ENCODE measurements around the gene ACTR8. TPM values are rescaled to one million over a fixed set of nuclear protein-coding genes. Genes with fewer than 3 reads are reported as not detected.

Gene ACTR8
- total RNA-seq, 2 experiments from 2014 or later = 42.9 to 48.0 TPM

DNA sequence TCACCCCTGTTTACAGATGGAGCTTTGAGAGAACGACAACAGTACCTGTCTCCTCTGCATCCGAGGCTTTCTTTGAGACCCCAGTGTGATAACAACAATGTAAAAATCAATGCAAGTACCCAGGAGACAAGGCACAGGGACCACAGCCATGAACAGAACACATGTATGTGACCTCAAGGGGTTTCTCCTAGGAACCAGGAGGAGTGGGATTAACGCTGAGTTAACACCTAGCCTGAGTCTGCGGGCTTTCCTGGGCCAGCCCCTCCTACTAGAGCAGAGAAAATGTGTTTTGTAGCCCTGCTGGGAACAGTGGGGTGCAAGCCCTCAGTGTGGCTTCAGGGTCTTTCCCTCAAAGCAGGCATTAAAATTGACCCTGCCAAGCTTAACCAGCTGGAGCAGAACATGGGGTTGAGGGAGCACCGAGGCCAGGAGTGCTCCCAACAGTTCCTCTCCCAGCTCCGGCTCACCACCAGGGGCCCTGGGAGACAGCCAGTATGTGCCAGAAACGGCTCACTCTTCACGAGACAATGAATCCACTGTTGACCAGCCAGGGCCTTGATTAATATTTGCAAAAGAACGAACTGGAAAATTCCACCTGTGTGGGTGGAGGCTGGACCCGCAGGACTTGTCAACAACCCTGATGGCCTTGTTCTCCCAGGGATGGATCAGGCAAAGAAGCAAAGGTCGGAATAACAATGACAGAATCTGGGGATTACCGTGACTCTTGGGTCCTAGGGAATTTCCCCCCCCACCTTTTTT, 39.3 kb downstream of the ACTR8 start:
- H3K36me3 Mint-ChIP-seq (ENCODE audit: low read depth) = no peaks in the 10 kb centered on the region
- ChIA-PET CTCF (no interaction called here), POLR2A (no interaction called here)
- no peak overlapping the region for H3K4me3 Mint-ChIP-seq
- H3K9me3 Mint-ChIP-seq = no peaks in the 10 kb centered on the region
- peaks cover 42% of the 10 kb centered on the region for H3K27me3 Mint-ChIP-seq
- H3K4me1 Mint-ChIP-seq = peaks cover 16% of the 10 kb centered on the region
- no peak for DNase-seq
- no peak overlapping the region for H3K27ac Mint-ChIP-seq

DNA sequence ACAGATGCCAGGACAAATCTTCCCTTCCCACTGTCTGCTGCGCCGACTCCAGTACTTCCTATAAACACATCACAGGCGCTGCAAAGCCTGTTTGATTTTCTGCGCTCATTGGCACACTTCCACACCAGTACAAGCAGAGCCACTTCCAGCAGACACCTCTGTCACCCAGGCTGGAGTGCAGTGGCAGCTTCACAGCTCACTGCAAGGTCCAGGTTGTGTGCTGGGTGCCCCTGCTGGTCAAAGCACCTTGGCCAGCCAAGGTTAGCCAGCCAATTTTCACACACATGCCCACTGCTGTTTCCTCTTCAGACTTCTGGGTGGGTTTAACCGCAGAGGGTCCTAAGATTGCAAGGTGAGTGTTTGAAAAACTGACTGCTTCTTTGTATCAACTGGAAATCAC, 40.7 kb downstream of the ACTR8 start:
- H3K27me3 Mint-ChIP-seq = peaks cover 32% of the 10 kb centered on the region
- no peak overlapping the region for H3K27ac Mint-ChIP-seq
- no peak overlapping the region for H3K4me3 Mint-ChIP-seq
- ChIA-PET POLR2A (no interaction called here), CTCF (interaction anchor here (1.2 kb wide), 1 partner anchor 131 kb away, joined by 4 read pairs; no protein-coding TSS in a partner anchor)
- DNase-seq = no peak
- no peaks in the 10 kb centered on the region for H3K9me3 Mint-ChIP-seq
- H3K36me3 Mint-ChIP-seq (ENCODE audit: low read depth) = no peaks in the 10 kb centered on the region
- peaks cover 13% of the 10 kb centered on the region for H3K4me1 Mint-ChIP-seq

DNA sequence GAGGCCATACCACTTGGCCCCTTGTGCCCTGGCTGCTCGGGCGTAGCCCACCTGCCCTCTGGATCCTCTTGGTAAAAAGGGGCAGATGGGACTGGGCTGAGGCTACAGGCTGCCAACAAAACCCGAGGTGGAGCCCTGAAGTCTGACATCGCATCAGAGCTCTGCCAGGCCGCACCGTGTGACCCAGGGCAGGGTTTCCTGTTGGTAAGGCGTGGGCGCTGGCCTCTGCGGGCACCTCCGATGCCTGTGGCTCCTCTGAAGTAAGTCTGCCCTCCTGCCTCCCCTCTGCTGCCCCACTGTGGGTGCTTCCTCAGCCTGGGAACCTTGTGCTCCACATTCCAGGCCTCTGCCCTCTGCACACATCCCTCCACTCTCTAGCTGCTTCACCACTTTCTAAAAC, 44.6 kb downstream of the ACTR8 start:
- ChIA-PET CTCF (interaction anchor here (0.7 kb wide), 1 partner anchor 46 kb away, joined by 5 read pairs; no protein-coding TSS in a partner anchor), POLR2A (interaction anchor here (0.8 kb wide), 1 partner anchor 83 kb away, joined by 3 read pairs; no protein-coding TSS in a partner anchor)
- Mint-ChIP-seq H3K27me3 (peaks cover 6% of the 10 kb centered on the region), H3K4me3 (no peak overlapping the region), H3K36me3 (ENCODE audit: low read depth) (no peaks in the 10 kb centered on the region), H3K9me3 (no peaks in the 10 kb centered on the region), H3K27ac (no peak overlapping the region), H3K4me1 (peaks cover 5% of the 10 kb centered on the region)
- DNase-seq = peak; percentile 25

DNA sequence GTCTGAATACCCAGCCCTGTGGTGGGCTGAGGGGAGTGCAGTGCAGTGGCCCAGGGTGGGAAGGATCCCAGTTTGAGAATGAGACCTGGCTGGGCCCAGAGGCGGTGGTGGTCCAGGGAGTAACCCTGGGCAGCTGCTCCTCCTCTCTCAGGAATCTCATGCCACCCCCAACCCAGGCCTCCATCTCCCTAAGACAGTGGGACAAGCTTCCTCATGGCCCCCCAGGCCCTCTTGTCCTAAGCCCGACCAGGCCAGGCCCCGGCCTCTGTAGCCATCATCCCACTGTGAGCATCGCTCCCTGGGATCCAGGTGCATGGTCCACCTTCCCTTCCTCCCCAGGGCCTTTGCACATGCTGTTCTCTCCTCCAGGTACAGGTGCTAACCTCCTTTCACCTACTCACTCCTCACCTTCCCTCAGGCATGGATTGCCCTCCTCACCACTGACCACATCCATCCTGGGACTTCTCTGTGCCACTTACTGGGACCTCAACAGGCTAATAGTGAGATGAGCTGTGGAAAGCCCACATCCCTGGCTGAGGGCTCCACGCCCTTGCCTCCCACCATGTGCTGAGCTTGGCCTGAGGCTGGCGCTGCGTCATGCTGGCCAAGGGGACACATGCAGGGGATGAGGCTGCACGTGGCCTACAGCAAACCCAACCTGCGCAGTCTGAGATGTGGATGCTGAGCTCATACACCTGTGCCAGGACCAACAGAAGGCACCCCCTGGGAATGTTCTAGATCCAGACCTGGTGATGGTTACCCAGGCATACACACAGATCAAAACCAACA, 45.7 kb downstream of the ACTR8 start:
- POLR2A ChIA-PET = no interaction called here

DNA sequence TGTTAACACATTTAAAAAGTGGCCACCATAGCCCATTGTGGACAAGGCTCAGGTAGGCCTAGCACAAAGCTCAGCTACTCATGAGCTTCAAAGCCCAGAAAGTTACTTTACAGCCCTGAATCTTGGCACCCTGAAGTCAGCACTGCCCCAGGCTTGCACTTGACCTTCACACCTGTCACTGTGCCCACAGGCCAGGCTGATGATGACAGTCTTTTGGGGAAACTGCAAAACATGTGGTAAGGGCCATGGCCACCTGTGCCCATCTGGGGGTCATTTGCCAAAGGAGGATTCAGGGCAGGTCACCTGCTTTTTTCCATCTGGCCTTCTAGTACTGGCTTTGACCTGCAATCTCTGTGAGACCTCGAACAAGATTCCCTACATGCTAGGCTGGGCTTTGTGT, 46.7 kb downstream of the ACTR8 start:
- no peak overlapping the region for H3K4me3 Mint-ChIP-seq
- H3K4me1 Mint-ChIP-seq = peaks cover 5% of the 10 kb centered on the region
- ChIA-PET POLR2A (no interaction called here), CTCF (no interaction called here)
- no peak overlapping the region for H3K27ac Mint-ChIP-seq
- no peak for DNase-seq
- no peaks in the 10 kb centered on the region for H3K36me3 Mint-ChIP-seq (ENCODE audit: low read depth)
- peaks cover 4% of the 10 kb centered on the region for H3K27me3 Mint-ChIP-seq
- no peaks in the 10 kb centered on the region for H3K9me3 Mint-ChIP-seq

More for the DNA sequence above, 45.7 kb downstream of the ACTR8 start:
- CTCF ChIA-PET = no interaction called here
- no peak for DNase-seq
- Mint-ChIP-seq H3K9me3 (no peaks in the 10 kb centered on the region), H3K4me1 (peaks cover 5% of the 10 kb centered on the region), H3K4me3 (no peak overlapping the region), H3K27ac (no peak overlapping the region), H3K36me3 (ENCODE audit: low read depth) (no peaks in the 10 kb centered on the region), H3K27me3 (peaks cover 4% of the 10 kb centered on the region)

DNA sequence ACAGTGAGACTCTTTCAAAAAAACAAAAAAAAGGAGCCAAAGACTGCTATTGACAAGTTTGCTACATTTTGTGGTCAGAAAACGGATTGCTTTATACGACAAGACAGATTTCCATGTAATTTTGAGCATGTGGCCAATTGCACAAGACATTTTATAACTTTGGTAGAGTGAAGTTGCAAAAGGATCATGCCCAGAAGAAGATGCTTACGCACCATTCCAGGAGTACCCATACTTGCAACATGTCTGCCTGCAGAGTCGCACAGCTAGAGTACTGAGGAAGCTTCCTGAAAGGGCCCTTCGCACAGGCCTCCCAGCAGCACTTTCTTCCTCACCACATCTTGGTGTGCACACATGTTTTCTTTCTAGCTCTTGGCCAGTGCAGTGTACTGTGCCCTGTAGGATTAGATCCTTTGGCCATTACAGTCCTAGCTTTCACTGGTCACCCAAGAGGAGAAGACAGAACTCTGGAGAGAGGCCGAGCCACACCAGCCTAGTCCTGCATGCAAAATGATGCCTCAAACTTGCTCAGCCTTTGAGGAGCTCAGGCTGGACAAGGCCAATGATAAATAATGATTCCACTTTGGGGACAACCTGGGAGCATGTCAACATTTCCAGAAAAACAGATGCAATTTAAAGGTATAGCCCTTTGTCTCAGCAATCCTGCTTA, 47.4 kb downstream of the ACTR8 start:
- ChIA-PET CTCF (no interaction called here), POLR2A (no interaction called here)
- no peak overlapping the region for H3K27ac Mint-ChIP-seq
- DNase-seq = no peak
- H3K4me3 Mint-ChIP-seq = no peak overlapping the region
- no peaks in the 10 kb centered on the region for H3K36me3 Mint-ChIP-seq (ENCODE audit: low read depth)
- H3K4me1 Mint-ChIP-seq = peaks cover 5% of the 10 kb centered on the region
- H3K27me3 Mint-ChIP-seq = peaks cover 2% of the 10 kb centered on the region
- no peaks in the 10 kb centered on the region for H3K9me3 Mint-ChIP-seq

DNA sequence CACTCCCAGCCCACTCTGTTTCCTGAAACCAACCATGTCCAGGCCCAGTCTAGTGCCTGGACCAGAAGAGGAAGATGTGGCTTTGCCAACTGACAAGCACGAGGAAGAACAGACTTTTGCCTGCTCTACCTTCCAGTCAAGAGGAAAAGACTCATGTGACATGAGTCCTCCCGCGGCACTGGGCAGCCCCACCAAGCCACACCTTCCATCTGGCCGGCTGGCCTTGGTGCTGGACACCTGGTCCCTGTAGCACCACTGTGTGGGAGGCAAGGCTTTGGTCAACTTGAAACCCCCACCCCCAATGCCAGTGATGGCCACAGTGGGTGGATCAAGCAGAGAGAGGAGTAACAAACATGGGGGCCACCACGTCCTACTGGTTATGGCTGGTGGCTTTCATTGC, 48.3 kb downstream of the ACTR8 start:
- no peaks in the 10 kb centered on the region for H3K36me3 Mint-ChIP-seq (ENCODE audit: low read depth)
- H3K27me3 Mint-ChIP-seq = no peaks in the 10 kb centered on the region
- ChIA-PET CTCF (no interaction called here), POLR2A (no interaction called here)
- no peak overlapping the region for H3K27ac Mint-ChIP-seq
- peaks cover 5% of the 10 kb centered on the region for H3K4me1 Mint-ChIP-seq
- no peaks in the 10 kb centered on the region for H3K9me3 Mint-ChIP-seq
- DNase-seq = no peak
- no peak overlapping the region for H3K4me3 Mint-ChIP-seq

DNA sequence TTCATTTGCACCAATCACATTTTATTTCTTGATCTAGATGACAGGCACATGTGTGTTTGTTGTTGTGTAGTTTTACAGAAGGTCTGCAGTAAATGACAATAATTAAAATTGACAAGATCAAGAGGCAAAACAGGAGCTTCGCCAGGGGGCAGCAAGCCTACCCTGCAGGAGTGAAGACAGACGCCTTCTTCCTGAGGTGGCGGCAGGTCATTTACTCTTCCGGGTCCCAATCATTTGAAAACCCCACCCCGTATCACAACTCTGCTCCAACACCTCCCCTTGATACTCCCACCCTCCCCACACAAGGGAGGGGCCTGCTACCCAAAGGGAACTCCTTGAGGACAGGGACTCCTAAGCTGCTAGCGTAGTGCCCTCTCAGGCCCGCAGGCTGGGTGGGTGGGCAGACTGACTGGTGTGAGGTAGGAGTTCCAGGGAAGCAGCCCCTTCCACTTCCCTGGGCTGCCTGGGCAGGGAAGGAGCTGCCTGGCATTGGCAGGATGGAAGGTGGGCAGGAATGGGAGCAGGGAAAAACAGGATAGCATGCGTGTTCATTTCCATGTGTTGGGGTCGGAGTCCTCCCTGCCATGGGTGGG, 48.8 kb downstream of the ACTR8 start:
- POLR2A ChIA-PET = no interaction called here
- no peaks in the 10 kb centered on the region for H3K9me3 Mint-ChIP-seq
- no peak overlapping the region for H3K4me3 Mint-ChIP-seq
- no peak for DNase-seq
- H3K27me3 Mint-ChIP-seq = no peaks in the 10 kb centered on the region
- H3K27ac Mint-ChIP-seq = no peak overlapping the region
- no peaks in the 10 kb centered on the region for H3K36me3 Mint-ChIP-seq (ENCODE audit: low read depth)
- CTCF ChIA-PET = no interaction called here
- peaks cover 5% of the 10 kb centered on the region for H3K4me1 Mint-ChIP-seq

DNA sequence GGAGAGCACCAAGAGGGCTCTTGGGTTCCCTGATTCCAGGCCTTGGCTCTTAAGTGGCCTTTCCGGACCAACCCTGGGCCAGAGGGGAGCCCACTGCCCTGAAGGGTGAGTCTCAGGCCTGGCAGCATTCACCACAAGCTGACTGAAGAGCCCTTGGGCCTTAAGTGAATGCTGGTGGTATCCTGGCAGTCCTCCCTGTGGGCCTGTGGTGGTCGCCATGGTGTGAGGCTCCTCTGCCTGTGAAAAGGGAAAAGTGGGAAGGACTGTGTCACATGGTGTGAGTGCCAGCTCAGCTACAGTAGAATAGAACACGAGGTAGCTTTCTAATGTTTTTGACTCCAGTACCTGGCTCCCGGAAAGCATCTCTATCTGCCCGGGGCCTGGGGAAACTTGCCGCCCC, 51.0 kb downstream of the ACTR8 start:
- Mint-ChIP-seq H3K36me3 (ENCODE audit: low read depth) (peaks cover 3% of the 10 kb centered on the region), H3K27me3 (peaks cover 2% of the 10 kb centered on the region), H3K9me3 (no peaks in the 10 kb centered on the region), H3K27ac (no peak overlapping the region), H3K4me3 (no peak overlapping the region), H3K4me1 (peaks cover 3% of the 10 kb centered on the region)
- no peak for DNase-seq
- ChIA-PET CTCF (no interaction called here), POLR2A (no interaction called here)

DNA sequence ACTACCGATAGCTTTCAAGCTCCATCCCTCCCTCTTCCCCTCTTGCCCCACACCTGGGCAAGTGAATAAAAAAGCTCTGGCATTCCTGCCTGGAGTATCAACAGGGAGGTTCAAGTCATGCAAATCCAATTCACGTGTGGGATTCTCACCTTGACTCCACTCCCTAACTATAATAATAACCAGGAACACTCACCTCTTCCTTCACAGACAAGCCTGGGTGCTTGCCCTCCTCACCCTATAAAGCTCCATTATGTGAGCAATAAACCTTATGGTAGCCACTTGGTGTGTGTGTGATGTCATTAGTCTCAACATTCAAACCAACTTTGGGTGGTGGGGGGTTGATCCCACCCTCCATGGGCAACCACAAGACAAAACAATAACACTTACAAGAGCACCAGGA, 52.3 kb downstream of the ACTR8 start:
- H3K4me1 Mint-ChIP-seq = peaks cover 17% of the 10 kb centered on the region
- ChIA-PET POLR2A (no interaction called here), CTCF (interaction anchor here (0.7 kb wide), 1 partner anchor 62 kb away, joined by 3 read pairs; the partner anchor contains the start of gene SELENOK)
- H3K36me3 Mint-ChIP-seq (ENCODE audit: low read depth) = peaks cover 3% of the 10 kb centered on the region
- no peak overlapping the region for H3K27ac Mint-ChIP-seq
- H3K9me3 Mint-ChIP-seq = no peaks in the 10 kb centered on the region
- DNase-seq = no peak
- no peak overlapping the region for H3K4me3 Mint-ChIP-seq
- peaks cover 8% of the 10 kb centered on the region for H3K27me3 Mint-ChIP-seq

DNA sequence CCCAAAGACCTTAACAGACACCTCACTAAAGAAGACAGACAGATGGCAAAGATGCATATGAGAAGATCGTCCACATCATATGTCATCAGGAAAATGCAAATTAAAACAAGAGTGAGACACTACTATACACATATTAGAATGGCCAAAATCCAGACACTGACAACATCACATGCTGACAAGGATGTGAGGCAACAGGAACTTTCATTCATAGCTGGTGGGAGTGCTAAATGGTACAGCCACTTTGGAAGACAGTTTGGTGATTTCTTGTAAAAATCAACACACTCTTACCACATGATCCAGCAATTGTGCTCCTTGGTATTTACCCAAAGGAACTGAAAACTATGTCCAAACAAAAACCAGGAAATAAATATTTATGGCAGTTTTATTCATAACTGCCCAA, 53.4 kb downstream of the ACTR8 start:
- Mint-ChIP-seq H3K4me1 (peaks cover 20% of the 10 kb centered on the region), H3K36me3 (ENCODE audit: low read depth) (peaks cover 3% of the 10 kb centered on the region), H3K4me3 (no peak overlapping the region), H3K9me3 (no peaks in the 10 kb centered on the region), H3K27me3 (peaks cover 8% of the 10 kb centered on the region), H3K27ac (no peak overlapping the region)
- POLR2A ChIA-PET = interaction anchor here (1.1 kb wide), 1 partner anchor 63 kb away, joined by 3 read pairs; the partner anchor contains the start of gene SELENOK
- DNase-seq = no peak
- CTCF ChIA-PET = no interaction called here

DNA sequence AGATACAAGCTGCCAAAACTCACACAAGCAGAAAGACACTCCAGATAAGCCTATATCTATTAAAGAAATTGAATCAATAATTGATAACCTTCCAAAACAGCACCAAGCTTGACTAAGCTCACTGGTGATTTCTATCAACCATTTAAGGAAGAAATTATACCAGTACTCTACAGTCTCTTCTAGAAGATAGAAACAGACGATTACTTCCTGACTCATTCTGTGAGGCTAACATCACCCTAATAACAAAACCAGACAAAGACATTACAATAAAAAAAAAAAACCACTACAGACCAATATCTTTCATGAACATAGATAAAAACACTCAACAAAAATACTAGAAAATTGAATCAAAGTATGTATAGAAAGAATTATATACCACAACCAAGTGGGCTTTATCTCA, 55.9 kb downstream of the ACTR8 start:
- no peak for DNase-seq

DNA sequence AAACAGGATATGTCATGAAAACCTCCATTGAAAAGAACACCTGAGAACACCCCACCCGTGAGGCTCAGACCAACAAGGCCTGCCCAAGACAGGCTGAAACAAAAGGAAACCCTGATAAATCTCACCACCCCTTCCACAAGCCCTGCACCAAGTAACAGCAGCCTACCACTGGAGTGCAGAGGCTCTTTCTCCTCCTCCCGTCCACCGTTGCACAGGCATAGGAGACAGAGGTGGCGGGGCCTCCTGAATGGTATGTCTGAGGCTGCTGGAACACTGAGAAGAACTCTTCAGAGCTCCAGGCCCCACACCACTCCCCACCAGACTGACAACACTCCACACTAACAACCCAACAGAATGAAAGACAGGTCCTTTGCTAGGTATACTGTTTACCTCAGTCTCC, 57.2 kb downstream of the ACTR8 start:
- CTCF ChIA-PET = no interaction called here
- H3K27me3 Mint-ChIP-seq = peaks cover 8% of the 10 kb centered on the region
- peaks cover 20% of the 10 kb centered on the region for H3K4me1 Mint-ChIP-seq
- no peak for DNase-seq
- POLR2A ChIA-PET = interaction anchor here (2.2 kb wide), 1 partner anchor 20 kb away, joined by 4 read pairs; no protein-coding TSS in a partner anchor
- H3K27ac Mint-ChIP-seq = no peak overlapping the region
- H3K36me3 Mint-ChIP-seq (ENCODE audit: low read depth) = peaks cover 3% of the 10 kb centered on the region
- H3K9me3 Mint-ChIP-seq = no peaks in the 10 kb centered on the region
- H3K4me3 Mint-ChIP-seq = no peak overlapping the region

More for the DNA sequence above, 55.9 kb downstream of the ACTR8 start:
- Mint-ChIP-seq H3K4me1 (peaks cover 20% of the 10 kb centered on the region), H3K27ac (no peak overlapping the region), H3K27me3 (peaks cover 8% of the 10 kb centered on the region), H3K9me3 (no peaks in the 10 kb centered on the region), H3K36me3 (ENCODE audit: low read depth) (peaks cover 3% of the 10 kb centered on the region), H3K4me3 (no peak overlapping the region)
- POLR2A ChIA-PET = interaction anchor here (2.2 kb wide), 1 partner anchor 18 kb away, joined by 4 read pairs; no protein-coding TSS in a partner anchor
- CTCF ChIA-PET = no interaction called here

All from activated CD4-positive, alpha-beta memory T cell treated with anti-CD3 and anti-CD28 coated beads, Interleukin-2, amount 10 ng/mL, durations not matched to agents 7 days and 5 days (primary cell).